ENCODE results near the gene KAZN. TPM values are rescaled to one million over a fixed set of nuclear protein-coding genes. Genes with fewer than 3 reads are reported as not detected.

The KAZN gene
- total RNA-seq, 1 donor from 2014 or later, result 21.2 TPM

DNA sequence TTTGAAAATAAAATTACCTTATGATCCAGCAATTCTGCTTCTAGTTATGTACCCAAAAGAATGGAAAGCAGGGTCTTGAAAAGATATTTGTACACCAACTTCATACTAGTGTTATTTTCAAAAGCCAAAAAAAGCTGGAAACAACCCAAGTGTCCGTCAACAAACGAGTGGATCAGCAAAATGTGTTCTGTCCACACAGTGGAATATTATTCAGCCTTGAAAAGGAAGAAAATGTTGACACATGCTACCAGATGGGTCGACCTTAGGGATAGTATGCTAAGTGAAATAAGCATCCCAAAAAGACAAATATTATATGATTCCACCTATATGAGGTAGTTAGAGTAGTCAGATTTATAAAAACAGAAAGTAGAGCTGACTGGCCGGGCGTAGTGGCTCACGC is 65.3 kb downstream of the KAZN start:
- no peaks in the 10 kb centered on the region for H3K9me3 ChIP-seq
- TF ChIP-seq, protein P1, sequence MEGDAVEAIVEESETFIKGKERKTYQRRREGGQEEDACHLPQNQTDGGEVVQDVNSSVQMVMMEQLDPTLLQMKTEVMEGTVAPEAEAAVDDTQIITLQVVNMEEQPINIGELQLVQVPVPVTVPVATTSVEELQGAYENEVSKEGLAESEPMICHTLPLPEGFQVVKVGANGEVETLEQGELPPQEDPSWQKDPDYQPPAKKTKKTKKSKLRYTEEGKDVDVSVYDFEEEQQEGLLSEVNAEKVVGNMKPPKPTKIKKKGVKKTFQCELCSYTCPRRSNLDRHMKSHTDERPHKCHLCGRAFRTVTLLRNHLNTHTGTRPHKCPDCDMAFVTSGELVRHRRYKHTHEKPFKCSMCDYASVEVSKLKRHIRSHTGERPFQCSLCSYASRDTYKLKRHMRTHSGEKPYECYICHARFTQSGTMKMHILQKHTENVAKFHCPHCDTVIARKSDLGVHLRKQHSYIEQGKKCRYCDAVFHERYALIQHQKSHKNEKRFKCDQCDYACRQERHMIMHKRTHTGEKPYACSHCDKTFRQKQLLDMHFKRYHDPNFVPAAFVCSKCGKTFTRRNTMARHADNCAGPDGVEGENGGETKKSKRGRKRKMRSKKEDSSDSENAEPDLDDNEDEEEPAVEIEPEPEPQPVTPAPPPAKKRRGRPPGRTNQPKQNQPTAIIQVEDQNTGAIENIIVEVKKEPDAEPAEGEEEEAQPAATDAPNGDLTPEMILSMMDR (IDR thresholded peaks at IDR 0.05), result no peak
- H3K27me3 ChIP-seq (ENCODE audit: low read depth), result no peaks in the 10 kb centered on the region
- no peaks in the 10 kb centered on the region for H3K36me3 ChIP-seq
- H3K27ac ChIP-seq, result no peak overlapping the region
- intact Hi-C loops (cut with DNase I), result no loop called here
- no peak for ATAC-seq
- H3K4me1 ChIP-seq, result no peaks in the 10 kb centered on the region
- no peak overlapping the region for H3K4me3 ChIP-seq
- DNase-seq, result no peak

DNA sequence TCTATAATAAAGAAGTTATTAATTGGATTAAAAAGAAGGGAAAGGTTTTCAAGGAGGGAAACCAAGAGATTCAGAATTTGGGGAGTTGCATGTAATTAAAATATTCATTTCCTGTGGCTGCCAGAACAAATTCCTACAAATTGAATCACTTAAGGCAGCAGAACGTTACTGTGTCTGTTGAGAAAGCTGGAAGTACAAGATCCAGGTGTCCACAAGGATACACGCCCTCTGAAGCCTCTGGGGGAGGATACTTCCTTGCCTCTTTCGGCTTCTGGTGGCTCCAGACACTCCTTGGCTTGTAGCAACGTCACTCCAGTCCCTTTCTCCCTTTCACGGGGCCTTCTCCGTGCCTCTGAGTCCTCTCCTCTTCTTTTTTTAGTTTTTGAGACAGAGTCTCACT is 67.9 kb downstream of the KAZN start:
- Histone ChIP-seq H3K27me3 (ENCODE audit: low read depth) (no peaks in the 10 kb centered on the region), H3K4me3 (no peak overlapping the region), H3K36me3 (no peaks in the 10 kb centered on the region), H3K27ac (no peak overlapping the region), H3K9me3 (no peaks in the 10 kb centered on the region), H3K4me1 (no peaks in the 10 kb centered on the region)
- TF ChIP-seq, protein P1 (IDR thresholded peaks at IDR 0.05), result no peak
- DNase-seq, result no peak
- intact Hi-C loops (cut with DNase I), result no loop called here
- no peak for ATAC-seq

DNA sequence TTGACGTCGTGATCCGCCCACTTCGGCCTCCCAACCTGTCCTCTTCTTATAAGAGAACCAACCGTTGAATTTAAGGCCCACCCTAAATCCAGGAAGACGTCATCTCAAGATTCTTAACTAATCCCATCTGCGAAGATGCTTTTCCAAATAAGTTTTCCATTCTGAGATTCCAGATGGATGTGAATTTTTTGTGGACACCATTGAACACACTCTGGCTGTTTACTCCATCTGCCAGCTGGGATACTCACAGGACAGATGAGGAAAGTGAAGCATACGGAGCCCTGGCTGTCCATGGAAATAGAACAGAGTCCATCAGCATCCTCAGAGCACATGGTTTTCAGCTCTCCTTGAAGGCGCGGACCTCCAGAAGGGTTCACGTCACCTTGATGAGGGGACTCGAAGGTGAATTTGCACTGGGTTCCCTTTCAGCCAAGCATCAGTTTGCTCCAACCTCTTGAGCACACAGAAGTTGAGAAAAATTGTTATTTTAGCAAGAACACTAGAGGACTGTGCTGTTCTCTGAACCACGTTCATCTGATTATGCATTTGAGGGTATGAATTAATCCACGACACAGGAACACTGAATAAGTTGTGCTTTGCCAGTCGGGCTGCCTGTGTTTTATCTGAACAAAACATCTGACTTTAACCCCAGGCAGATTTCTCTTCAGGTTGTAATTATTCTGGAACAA is 68.6 kb downstream of the KAZN start:
- intact Hi-C loops (cut with DNase I), result no loop called here
- ATAC-seq (no peak), DNase-seq (no peak)
- no peak overlapping the region for H3K4me3 ChIP-seq
- H3K4me1 ChIP-seq, result no peaks in the 10 kb centered on the region
- H3K36me3 ChIP-seq, result no peaks in the 10 kb centered on the region
- H3K27me3 ChIP-seq (ENCODE audit: low read depth), result no peaks in the 10 kb centered on the region
- no peaks in the 10 kb centered on the region for H3K9me3 ChIP-seq
- no peak overlapping the region for H3K27ac ChIP-seq
- TF ChIP-seq, protein P1 (IDR thresholded peaks at IDR 0.05), result no peak

DNA sequence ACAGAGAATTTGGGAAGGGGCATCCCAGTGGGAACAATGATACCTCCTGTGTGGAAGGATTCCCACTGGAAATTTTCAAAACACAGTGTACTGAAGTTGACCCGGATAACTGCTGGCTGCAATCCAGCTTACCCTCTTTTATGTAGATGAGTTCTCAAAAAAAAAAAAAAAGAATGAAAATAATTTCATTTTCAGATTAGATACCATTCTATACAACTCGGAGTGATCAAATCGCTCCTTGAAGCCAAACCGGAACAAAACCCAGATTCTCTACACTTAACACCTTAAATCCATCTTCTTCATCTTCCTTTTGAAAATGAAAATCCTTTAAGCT is 69.1 kb downstream of the KAZN start:
- no peak for DNase-seq
- no peaks in the 10 kb centered on the region for H3K36me3 ChIP-seq
- H3K27ac ChIP-seq, result no peak overlapping the region
- no peaks in the 10 kb centered on the region for H3K27me3 ChIP-seq (ENCODE audit: low read depth)
- intact Hi-C loops (cut with DNase I), result no loop called here
- TF ChIP-seq, protein P1 (IDR thresholded peaks at IDR 0.05), result no peak
- ATAC-seq, result no peak
- H3K4me3 ChIP-seq, result no peak overlapping the region
- H3K9me3 ChIP-seq, result no peaks in the 10 kb centered on the region
- H3K4me1 ChIP-seq, result no peaks in the 10 kb centered on the region

DNA sequence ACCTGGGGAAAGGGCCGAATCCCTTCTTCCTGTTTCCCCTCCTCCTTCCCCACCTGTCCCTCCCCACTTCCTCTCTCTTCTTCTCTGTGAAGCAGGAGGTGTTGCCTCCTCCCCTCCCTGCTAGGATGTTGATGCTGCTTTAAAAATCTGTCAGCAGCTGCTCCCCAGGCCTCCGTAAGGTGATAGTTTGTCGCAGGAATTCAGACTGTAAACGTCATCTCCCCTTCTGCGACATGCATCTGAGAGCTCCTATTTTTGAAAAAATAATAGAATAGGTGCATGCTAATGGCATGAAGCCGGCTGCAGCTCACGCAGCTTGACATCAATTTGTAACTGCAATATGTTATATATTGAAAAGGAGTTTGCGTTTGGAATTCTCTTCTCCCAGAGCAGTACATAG is 70.1 kb downstream of the KAZN start:
- no peak for DNase-seq
- Histone ChIP-seq H3K4me1 (no peaks in the 10 kb centered on the region), H3K27ac (no peak overlapping the region), H3K27me3 (ENCODE audit: low read depth) (no peaks in the 10 kb centered on the region), H3K4me3 (no peak overlapping the region), H3K36me3 (no peaks in the 10 kb centered on the region), H3K9me3 (no peaks in the 10 kb centered on the region)
- intact Hi-C loops (cut with DNase I), result no loop called here
- ATAC-seq, result no peak
- TF ChIP-seq, protein P1 (IDR thresholded peaks at IDR 0.05), result no peak
